ENCODE measurements around the gene CRB3.

The CRB3 gene

DNA sequence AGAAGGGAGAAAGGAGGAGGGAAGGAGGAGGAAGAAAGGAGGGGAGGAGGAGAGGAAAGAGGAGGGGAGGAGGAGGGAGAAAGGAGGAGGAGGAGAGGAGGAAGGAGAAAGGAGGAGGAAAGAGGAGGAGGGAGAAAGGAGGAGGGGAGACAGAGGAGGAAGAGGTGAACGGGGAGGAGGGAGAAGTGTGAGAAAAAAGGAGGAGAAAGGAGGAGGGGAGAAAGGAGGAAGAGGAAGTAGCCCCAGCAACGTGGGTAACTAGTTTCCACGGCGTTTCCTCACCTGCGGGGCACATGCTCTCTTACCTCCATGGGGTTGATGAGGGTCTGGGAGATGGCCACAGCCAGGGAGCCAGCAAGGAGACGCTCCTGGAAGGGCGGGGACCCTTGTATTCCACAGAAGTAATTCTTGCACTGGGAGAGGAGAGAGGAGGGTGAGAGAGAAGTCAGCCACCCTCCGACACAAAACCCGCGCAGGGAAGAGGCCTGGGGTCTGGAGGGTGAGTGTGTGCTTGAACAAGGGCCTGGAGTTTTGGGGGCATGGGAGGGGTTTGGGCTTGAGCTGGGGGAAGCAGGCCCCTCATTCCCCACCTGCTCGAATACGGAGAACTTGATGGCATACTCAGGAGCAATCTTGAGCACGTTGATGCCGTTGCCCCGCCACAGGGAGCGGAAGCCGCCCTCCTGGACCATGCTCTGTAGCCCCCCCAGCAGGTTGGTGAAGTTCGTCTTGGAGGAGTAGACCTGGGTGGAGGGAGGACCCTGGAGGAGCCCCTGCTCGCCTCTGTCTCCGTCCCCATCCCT, 34.5 kb upstream of the CRB3 start:
- in situ Hi-C loops (cut with MboI; ENCODE audit: low pct_unique_long_range_greater_than_20kb, low sequenced_read_pairs): no loop called here
- DNase-seq: peak; percentile 25

DNA sequence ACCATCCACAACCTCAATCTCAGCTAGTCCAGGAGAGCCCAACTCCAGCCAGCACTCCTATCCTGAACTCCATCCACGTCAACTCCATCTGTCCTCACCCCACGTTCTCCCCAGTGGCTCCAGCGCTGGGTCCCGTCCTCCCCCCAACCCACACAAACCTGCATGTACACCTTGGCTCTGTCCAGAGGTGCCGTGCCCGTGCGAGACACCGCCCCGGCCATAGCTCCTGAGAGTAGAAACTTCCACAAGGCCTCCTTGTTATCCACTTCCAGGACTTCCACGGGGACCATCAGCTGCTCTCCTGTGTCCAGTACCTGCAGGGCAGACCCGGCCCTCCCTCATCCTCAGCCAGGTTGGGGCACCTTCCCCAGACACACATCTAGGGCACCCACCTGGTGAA, 32.2 kb upstream of the CRB3 start:
- no peak for DNase-seq
- in situ Hi-C loops (cut with MboI; ENCODE audit: low pct_unique_long_range_greater_than_20kb, low sequenced_read_pairs): no loop called here

DNA sequence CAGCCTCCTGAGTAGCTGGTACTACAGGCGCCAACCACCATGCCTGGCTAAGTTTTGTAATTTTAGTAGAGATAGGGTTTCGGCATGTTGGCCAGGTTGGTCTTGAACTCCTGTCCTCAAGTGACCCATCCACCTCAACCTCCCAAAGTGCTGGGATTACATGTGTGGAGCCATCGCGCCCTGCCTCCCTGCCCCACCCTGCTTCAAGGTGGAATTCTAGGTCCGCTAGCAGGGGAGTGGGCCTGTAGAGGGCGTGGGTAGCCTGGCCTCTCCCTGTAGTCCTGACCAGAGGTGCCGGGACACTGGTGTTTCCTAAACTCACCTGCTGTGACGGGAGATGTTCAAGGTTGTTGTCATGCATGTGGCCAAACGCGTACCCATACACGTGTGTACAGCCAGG, 30.9 kb upstream of the CRB3 start:
- DNase-seq: no peak
- in situ Hi-C loops (cut with MboI; ENCODE audit: low pct_unique_long_range_greater_than_20kb, low sequenced_read_pairs): no loop called here

DNA sequence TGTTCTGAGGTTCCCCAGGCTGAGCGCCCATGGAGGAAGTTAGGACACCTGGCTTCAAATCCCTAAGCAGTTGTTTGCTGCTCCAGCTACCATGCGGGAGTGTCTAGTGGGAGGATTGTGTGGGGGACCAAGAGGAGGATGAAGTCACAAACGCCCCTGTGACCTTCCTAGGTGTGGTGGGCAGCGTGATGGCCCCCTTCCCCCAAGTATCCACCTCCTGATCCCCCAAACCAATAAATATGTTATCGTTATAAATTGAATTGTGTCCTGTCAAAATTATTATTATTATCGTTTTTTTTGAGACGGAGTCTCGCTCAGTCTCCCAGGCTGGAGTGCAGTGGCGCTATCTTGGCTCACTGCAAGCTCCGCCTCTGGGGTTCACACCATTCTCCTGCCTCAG, 30.4 kb upstream of the CRB3 start, which contains the start of gene SLC25A41:
Gene SLC25A41, minus strand, starts transcription at position 101 of the 400 bp plus-strand sequence. Its CDS starts 70 bp downstream, at position 31.
- no peak for DNase-seq
- in situ Hi-C loops (cut with MboI; ENCODE audit: low pct_unique_long_range_greater_than_20kb, low sequenced_read_pairs): no loop called here

DNA sequence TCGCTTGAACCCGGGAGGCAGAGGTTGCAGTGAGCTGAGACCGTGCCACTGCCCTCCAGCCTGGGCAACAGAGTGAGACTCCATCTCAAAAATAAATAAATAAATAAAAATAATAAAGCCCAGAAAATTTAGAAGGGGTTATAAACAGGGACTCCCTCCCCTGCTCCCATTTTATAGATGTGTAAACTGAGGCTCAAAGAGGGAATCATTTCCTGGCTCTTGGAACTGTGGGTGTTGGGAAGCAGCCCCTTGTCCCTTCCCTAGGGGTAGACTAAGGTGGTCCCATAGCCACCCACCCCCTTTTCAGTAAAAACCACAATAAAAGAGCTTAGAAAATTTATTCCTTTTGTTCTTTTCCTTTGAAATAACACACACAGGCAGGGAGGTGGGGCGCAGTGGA, 24.3 kb upstream of the CRB3 start:
- in situ Hi-C loops (cut with MboI; ENCODE audit: low pct_unique_long_range_greater_than_20kb, low sequenced_read_pairs): no loop called here
- no peak for DNase-seq

DNA sequence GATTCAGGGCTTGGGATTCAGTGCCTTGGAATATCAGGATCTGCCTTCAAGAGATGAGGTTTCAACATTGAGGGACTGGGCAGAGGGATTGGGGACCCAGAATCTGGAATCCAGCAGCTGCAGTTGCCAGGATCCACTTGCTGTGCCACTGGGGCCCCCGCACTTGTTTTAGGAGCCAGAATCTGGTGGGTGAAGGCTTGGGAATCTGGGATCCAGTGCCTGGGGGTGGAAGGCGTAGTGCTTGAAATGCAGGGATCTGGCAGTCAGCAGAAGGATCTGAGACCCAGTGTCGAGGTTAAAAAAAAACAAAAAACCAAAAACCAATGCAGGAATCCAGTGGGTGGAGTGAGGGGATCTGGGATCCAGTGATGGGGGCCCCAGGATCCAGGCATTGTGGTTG, 23.2 kb upstream of the CRB3 start:
- in situ Hi-C loops (cut with MboI; ENCODE audit: low pct_unique_long_range_greater_than_20kb, low sequenced_read_pairs): no loop called here
- no peak for DNase-seq

DNA sequence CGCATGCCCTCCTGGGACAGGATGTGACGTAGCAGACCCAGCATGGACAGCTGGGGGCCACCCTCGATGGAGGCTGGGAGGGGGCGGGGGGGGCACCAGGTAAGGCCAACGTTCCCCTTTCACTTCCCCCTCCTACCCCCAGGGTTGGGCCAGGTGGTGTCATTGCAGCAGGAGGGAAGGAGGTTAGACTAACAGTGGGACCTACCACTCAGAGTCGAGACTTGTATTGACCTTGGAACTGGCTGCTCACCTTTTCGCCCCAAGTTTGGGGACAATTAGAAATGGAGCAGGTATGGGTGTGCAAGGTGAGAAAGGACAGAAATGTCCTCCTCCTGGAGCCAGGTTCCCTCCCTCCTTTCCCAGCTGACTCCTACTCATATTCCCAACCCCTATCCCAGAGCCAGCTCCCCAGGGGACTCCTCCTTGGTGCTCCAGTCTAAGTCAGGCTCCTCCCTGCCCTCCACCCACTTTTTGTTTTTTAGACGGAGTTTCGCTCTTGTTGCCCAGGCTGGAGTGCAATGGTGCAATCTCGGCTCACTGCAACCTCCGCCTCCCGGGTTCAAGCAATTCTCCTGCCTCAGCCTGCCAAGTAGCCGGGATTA, 21.9 kb upstream of the CRB3 start:
- no peak for DNase-seq
- in situ Hi-C loops (cut with MboI; ENCODE audit: low pct_unique_long_range_greater_than_20kb, low sequenced_read_pairs): no loop called here

DNA sequence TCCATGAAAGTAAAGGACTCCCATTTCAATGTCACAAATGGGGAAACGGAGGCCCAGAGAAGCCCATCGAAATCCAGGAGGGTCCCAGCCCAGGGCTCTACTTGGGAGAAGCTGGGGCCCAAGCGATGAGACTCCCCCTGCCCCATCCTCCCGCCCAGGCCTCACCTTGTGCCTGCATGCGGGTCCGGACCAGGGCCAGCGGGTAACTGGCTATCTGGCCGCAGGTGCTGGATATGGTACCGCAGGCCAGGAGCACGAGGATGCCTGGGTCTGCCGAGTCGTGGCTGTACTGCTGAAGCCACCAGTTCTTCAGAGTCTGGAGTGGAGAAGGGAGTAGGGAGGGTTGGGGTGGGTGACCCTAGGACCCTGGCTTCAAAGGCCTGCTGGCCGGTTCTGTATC, 20.1 kb upstream of the CRB3 start:
- DNase-seq: no peak
- in situ Hi-C loops (cut with MboI; ENCODE audit: low pct_unique_long_range_greater_than_20kb, low sequenced_read_pairs): no loop called here

DNA sequence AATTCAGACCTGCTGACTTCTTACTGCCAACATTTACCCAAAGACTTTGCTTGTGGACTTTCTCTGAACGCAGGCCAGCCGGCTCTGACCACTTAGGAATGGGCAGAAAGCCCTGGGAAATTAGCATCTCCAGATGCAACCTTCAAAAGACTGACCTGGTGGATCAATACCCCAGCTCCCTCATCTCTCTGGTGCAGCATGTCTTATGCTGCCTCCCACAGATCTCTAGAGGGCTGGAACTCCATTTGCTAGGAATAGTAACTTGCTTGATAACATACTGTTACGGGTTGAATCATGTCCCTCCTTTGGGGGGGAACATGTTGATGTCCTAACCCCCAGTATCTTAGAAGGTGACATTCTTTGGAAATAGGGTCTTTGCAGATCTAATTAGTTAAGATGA, 17.6 kb upstream of the CRB3 start:
- in situ Hi-C loops (cut with MboI; ENCODE audit: low pct_unique_long_range_greater_than_20kb, low sequenced_read_pairs): no loop called here
- DNase-seq: no peak

DNA sequence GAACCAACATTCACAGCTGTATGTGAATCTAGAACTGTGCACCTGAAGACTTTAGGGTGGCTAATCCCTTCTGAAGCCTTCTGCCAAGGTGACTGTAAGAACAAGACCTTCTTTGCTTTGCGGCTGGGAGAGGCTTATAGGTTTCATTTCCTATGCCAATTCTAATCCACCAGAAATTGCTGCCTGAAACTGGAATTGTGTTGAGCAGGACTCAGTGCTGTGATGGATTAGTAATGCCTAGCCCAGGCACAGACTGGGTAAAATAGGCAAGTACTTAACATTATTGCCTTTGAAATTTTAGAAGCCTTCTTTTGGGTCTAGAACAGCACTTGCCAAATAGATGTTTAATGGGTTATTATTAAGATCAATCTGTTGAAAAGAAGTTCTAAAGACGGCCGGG, 16.0 kb upstream of the CRB3 start:
- no peak for DNase-seq
- in situ Hi-C loops (cut with MboI; ENCODE audit: low pct_unique_long_range_greater_than_20kb, low sequenced_read_pairs): no loop called here

DNA sequence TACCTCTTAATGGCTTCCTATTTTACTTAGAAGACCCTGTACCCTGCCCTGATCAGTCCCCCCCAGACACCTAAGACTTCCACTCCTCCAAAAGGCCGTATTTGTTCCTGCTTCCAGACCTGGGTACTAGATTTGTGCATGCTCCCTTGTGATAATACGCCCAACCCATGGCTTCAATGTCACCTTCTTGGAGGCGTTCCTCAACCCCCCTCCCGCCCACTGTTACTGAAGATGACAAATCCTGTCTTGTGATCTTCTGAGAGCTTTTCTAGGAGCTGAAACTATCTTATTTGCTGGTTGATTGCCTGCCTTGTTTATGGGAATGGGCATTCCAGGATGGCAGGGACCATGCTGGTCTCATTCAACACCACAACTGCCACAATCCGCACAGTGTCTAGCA, 13.9 kb upstream of the CRB3 start:
- in situ Hi-C loops (cut with MboI; ENCODE audit: low pct_unique_long_range_greater_than_20kb, low sequenced_read_pairs): no loop called here
- DNase-seq: no peak

DNA sequence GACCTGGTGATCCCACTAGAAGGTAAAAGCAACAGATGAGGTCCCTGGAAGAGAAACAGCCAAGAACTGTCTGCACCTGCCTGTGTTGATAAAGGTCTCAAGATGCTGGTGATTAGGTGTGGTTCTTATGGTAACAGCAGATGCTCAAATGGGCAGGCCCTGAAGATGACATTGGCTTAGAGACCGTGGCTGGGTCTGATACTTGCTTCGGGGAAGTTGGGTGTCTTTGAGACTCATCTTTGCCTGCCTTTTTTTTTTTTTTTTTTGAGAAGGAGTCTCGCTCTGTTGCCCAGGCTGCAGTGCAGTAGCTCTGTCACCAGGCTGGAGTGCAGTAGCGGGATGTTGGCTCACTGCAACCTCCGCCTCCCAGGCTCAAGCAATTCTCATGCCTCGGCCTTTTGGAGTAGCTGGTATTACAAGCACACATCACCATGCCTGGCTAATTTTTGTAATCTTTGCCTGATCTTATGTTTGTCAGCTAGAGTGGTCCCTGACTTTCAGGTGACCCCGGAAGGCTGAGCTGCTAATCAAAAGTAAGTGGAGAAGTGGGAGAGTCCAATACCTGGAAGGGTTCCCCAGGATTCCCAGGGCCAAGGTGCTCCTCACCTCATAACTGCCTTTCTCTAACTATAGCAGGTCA, 12.4 kb upstream of the CRB3 start:
- in situ Hi-C loops (cut with MboI; ENCODE audit: low pct_unique_long_range_greater_than_20kb, low sequenced_read_pairs): no loop called here
- DNase-seq: no peak

DNA sequence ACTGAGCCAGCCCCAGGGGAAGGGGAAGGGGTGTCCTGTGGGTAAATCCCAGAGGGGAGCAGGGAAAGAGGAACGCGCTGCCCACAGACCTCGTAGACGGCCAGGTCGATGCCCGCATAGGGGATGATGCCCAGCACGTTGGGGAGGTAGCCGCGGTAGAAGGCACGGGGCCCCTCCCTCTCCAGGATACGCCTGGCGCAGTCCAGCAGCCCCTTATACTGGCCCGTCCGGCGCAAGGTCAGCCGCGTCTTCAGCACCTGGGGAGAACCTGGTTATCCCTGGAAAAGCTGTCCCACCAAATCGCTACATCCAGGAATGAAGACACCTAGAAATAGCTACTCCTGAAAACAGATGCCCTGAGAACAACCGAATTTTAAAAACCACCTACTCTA, 11.9 kb upstream of the CRB3 start:
- no peak for DNase-seq
- in situ Hi-C loops (cut with MboI; ENCODE audit: low pct_unique_long_range_greater_than_20kb, low sequenced_read_pairs): no loop called here

DNA sequence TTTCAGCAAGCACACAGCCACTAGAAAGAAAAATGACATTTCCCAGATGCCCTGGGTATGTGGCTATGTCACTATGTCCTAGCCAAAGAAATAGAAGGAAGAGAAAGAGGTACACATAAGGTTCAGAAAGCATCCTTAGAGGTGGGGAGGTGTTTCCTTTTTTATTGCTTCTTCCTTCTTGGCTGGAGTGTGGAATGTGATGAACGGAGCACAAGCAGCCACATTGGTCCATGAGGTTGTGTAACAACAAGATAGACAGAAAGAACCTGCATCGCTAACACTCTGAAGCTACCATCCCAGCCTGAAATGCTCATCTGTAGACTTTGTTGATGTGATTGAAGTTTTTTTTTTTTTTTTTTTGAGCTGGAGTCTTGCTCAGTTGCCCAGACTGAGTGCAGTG, 11.2 kb upstream of the CRB3 start:
- no peak for DNase-seq
- in situ Hi-C loops (cut with MboI; ENCODE audit: low pct_unique_long_range_greater_than_20kb, low sequenced_read_pairs): no loop called here

DNA sequence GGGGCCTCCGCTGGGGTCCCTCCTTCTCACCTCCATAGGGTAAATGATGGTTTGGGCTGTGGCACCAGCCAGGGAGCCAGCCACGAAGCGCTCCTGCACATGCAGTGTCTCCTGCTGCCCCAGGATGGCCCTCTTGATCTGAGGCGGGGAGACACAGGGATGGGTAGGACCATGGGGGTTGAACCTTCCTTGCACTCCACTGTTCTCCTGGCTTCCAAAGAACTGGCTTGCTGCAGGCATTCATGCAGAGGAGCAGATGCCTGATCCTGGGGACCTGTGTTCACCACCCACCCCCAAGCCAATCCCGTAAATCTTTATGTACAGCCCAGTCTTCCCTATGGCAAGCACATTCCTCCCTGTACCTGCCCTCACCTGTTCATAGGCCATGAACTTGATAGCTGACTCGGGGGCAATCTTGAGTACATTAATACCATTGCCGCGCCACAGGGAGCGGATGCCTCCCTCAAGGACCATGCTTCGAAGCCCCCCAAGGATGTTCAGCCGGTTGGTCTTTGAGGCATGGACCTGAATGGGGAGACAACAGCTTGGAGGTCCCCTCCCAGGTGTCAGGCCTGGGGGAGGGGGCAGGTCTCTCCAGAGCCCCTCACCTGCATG, 10.0 kb upstream of the CRB3 start:
- in situ Hi-C loops (cut with MboI; ENCODE audit: low pct_unique_long_range_greater_than_20kb, low sequenced_read_pairs): no loop called here
- DNase-seq: no peak

DNA sequence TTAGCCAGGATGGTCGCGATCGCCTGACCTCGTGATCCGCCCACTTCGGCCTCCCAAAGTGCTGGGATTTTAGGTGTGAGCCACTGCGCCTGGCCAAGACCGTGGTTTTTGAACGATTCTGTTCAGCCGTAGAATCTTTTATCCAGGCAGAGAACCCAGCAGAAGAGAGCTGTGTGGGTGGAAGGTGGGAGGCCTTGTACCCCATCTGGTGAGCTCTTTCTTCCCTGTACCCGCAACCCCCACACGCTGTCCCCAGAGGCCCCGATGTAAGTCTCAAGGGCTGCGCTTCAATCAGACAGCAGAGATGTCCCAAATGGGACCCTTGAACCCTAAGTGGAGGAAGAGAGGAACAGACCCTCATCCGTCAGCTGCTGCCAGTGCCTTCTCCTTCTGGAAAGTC, 8.1 kb upstream of the CRB3 start:
- no peak for DNase-seq
- in situ Hi-C loops (cut with MboI; ENCODE audit: low pct_unique_long_range_greater_than_20kb, low sequenced_read_pairs): no loop called here

DNA sequence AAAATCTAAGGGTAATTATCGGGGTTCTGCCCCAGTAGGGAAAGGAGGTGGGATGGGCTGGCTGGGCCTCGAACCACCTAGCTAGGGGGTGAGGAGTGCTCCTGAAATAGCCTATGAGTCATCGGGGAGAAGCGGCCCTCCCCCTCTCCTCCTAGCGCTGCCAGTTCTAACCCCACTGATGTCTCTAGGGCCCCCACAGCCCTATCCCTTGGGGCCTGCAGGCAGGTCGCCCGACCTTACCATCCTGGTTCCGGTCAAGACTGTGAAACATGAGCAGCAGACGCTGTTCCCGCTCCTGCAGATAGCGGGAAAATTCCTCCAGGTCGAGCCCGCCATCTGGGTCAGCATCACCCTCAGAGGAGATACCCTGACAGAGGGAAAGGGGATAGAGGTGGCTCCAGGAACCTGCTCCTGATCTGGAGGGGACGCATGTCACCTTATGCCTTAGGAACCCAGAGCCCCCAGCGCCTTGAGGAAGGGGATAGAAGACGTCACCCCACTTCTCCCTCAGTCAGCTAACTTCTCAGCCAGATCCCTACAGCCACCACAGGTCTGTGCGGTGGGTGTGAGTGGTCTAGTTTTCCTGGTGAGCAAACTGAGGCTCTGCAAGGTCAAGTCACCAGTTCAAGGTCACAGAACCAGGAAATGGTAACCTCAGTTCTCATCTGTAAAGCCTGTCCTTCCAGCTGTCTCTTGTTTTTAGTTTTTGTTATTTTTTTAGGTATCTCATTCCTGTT, 5.9 kb upstream of the CRB3 start:
- in situ Hi-C loops (cut with MboI; ENCODE audit: low pct_unique_long_range_greater_than_20kb, low sequenced_read_pairs): no loop called here
- no peak for DNase-seq

DNA sequence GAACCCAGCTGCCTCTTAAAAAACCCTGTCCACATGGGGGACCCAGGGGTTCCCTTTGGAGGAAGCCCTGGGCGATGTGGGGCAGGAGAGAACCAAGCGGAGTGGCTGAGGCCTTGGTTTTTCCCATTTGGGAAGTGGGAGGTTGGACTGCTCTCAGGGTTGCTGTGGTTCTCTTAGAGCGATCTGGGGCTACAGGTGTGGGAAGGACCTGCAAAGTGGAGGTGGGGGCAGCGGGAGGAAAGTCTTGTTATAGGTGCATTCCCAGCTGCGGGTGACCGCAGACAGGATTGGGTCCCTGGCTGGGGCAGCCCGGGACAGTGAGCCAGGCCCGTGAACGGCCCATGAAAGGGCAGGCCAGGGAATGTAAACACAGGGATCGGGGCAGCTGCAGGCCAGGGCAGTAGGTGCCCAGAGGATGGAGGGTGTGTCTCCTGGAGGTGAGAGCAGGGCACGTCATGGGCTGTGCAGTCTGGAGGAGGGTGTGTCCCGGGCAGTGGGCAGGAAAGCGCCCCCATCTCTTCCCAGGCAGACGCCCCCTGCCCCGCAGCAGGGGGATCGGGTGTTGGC, 5.3 kb upstream of the CRB3 start:
- in situ Hi-C loops (cut with MboI; ENCODE audit: low pct_unique_long_range_greater_than_20kb, low sequenced_read_pairs): no loop called here
- no peak for DNase-seq

Measured in KBM-7 (cell line).